CD14-positive monocyte (primary cell): ENCODE results near the gene ZDHHC9. TPM values are rescaled to one million over a fixed set of nuclear protein-coding genes. Genes with fewer than 3 reads are reported as not detected.

Experiments
- DNase-seq, 3 donors: peaks; one replicate each; pipeline ENCODE4 v3.0.0-alpha.2; 2011 to 2022
- H2AFZ ChIP-seq: 2 replicates; pipeline ENCODE4 v1.6.0; 2012; ENCODE audit warnings: mild to moderate bottlenecking, low read depth, low read length, inconsistent platforms; ENCODE audit not compliant: insufficient read depth, poor library complexity, severe bottlenecking
- H3K27ac ChIP-seq, 2 donors: 1 replicate in 1 of 2; 2 replicates in 1 of 2; pipeline ENCODE4 v1.5.1; 2012 to 2013; ENCODE audit warnings: low read length in 2 of 2, control low read depth in 1 of 2, inconsistent platforms in 1 of 2, low read depth in 1 of 2, mild to moderate bottlenecking in 1 of 2
- H3K27me3 ChIP-seq, 2 donors: one replicate each; pipeline versions ENCODE4 v1.6.0 to v1.6.1; 2011 to 2013; ENCODE audit warnings: low read length in 2 of 2; ENCODE audit not compliant: control insufficient read depth in 2 of 2, insufficient read depth in 2 of 2
- H3K36me3 ChIP-seq, 2 donors: replicated peaks in 1 of 2; 1 replicate in 1 of 2; 2 replicates in 1 of 2; pipeline versions ENCODE4 v1.5.1 to v1.6.1; 2012 to 2013; ENCODE audit warnings: low read length in 2 of 2, control low read depth in 1 of 2, inconsistent platforms in 1 of 2, mild to moderate bottlenecking in 1 of 2; ENCODE audit not compliant: insufficient read depth in 2 of 2, control insufficient read depth in 1 of 2
- H3K4me1 ChIP-seq, 2 donors: 1 replicate in 1 of 2; 2 replicates in 1 of 2; pipeline versions ENCODE4 v1.5.1 to v1.6.1; 2012 to 2013; ENCODE audit warnings: low read length in 2 of 2, control low read depth in 1 of 2, inconsistent platforms in 1 of 2, mild to moderate bottlenecking in 1 of 2, moderate library complexity in 1 of 2; ENCODE audit not compliant: insufficient read depth in 2 of 2, control insufficient read depth in 1 of 2
- H3K4me2 ChIP-seq: replicated peaks from 2 replicates; pipeline ENCODE3; 2012; ENCODE audit warnings: low read length, moderate library complexity, mild to moderate bottlenecking; ENCODE audit not compliant: poor library complexity, severe bottlenecking; ENCODE audit errors: extremely low read depth
- H3K4me3 ChIP-seq, 3 experiments: fragments of 200-600 bp in 1 of 3; sonication (generic) in 1 of 3; replicated peaks in 1 of 3; 1 replicate in 2 of 3; 2 replicates in 1 of 3; pipeline ENCODE4 v1.5.1; 2011 to 2013; ENCODE audit warnings: low read length in 3 of 3, mild to moderate bottlenecking in 3 of 3, control low read depth in 2 of 3, low read depth in 2 of 3, inconsistent platforms in 1 of 3, moderate library complexity in 1 of 3
- H3K79me2 ChIP-seq: 2 replicates; pipeline ENCODE4 v1.6.0; 2012; ENCODE audit warnings: mild to moderate bottlenecking, control low read depth, inconsistent platforms, low read length, moderate library complexity; ENCODE audit not compliant: insufficient read depth
- H3K9ac ChIP-seq: 2 replicates; pipeline ENCODE4 v1.6.0; 2017; ENCODE audit warnings: low read length, mild to moderate bottlenecking; ENCODE audit not compliant: insufficient read depth, poor library complexity, severe bottlenecking
- H3K9me3 ChIP-seq, 2 donors: replicated peaks in 1 of 2; 1 replicate in 1 of 2; 2 replicates in 1 of 2; pipeline versions ENCODE4 v1.5.1 to v1.6.1; 2012 to 2013; ENCODE audit warnings: low read length in 2 of 2, control low read depth in 1 of 2; ENCODE audit not compliant: control insufficient read depth in 1 of 2, insufficient read depth in 1 of 2
- H4K20me1 ChIP-seq: 2 replicates; pipeline ENCODE4 v1.6.0; 2012; ENCODE audit warnings: mild to moderate bottlenecking, low read length, control low read depth, moderate library complexity; ENCODE audit not compliant: insufficient read depth
- H3K27ac Mint-ChIP-seq, 7 donors: one replicate each; pipeline ENCODE4 v1.8.0; 2020; ENCODE audit warnings: mild to moderate bottlenecking in 7 of 7, mixed read lengths in 7 of 7, moderate library complexity in 6 of 7, inconsistent platforms in 2 of 7
- H3K27me3 Mint-ChIP-seq, 3 donors: one replicate each; pipeline ENCODE4 v1.8.0; 2021 to 2022; ENCODE audit warnings: low read depth in 3 of 3, mild to moderate bottlenecking in 3 of 3, mixed read lengths in 3 of 3, moderate library complexity in 3 of 3, inconsistent platforms in 1 of 3
- H3K36me3 Mint-ChIP-seq, 2 donors: one replicate each; pipeline ENCODE4 v1.8.0; 2020; ENCODE audit warnings: mixed read lengths in 2 of 2, inconsistent platforms in 1 of 2, mild to moderate bottlenecking in 1 of 2
- H3K4me1 Mint-ChIP-seq: one replicate; pipeline ENCODE4 v1.8.0; 2020; ENCODE audit warnings: mild to moderate bottlenecking, mixed read lengths
- H3K4me3 Mint-ChIP-seq, 2 donors: one replicate each; pipeline ENCODE4 v1.8.0; 2020; ENCODE audit warnings: mild to moderate bottlenecking in 2 of 2, mixed read lengths in 2 of 2, moderate library complexity in 1 of 2
- H3K9me3 Mint-ChIP-seq, 7 donors: one replicate each; pipeline ENCODE4 v1.8.0; 2020 to 2022; ENCODE audit warnings: mixed read lengths in 7 of 7, mild to moderate bottlenecking in 6 of 7, moderate library complexity in 6 of 7, inconsistent platforms in 2 of 7
- CTCF ChIP-seq: fragments of 200-600 bp; IDR thresholded peaks from one replicate; pipeline ENCODE4 v1.8.0; 2022; ENCODE audit warnings: antibody characterized with exemption, mild to moderate bottlenecking
- WGBS: methylation state at CpG from one replicate; pipeline ENCODE4 v1.1.5; 2013; ENCODE audit warnings: missing lambda C conversion rate; ENCODE audit not compliant: insufficient coverage; 5-methylcytosine and 5-hydroxymethylcytosine counted together
- intact Hi-C, 2 donors: fragments of 100-400 bp; cut with micrococcal nuclease; formaldehyde crosslinking; loops; one replicate each; pipeline versions ENCODE4 v1.15.0 to v1.15.1; 2023
- polyA plus RNA-seq, 3 donors: library from polyadenylated mRNA; depleted of rRNA in 1 of 3; unstranded in 2 of 3; stranded (reverse) in 1 of 3; fragments of 300-500 nt in 2 of 3; fragments of >200 nt in 1 of 3; fragmentation: Illumina TruSeq in 2 of 3; gene quantifications; 1 replicate in 2 of 3; 2 replicates in 1 of 3; pipeline ENCODE4 v1.2.3, GENCODE V29; 2012 to 2021

ZDHHC9 gene
- polyA plus RNA-seq, 3 donors = 1.5 to 2.8 (median 2.7) TPM

- H3K9me3 ChIP-seq = no peaks in the 10 kb centered on the region
- intact Hi-C loops = no loop called here
- no peak overlapping the region for H2AFZ ChIP-seq
- no peak overlapping the region for H3K9ac ChIP-seq
- no peaks in the 10 kb centered on the region for H3K27me3 ChIP-seq
- H3K4me2 ChIP-seq = no peak overlapping the region
- no peak for TF ChIP-seq CTCF
- peaks cover 0 to 3% (median 0%) of the 10 kb centered on the region in 7 donors for H3K9me3 Mint-ChIP-seq
- H3K4me1 Mint-ChIP-seq = peaks cover 38% of the 10 kb centered on the region
- no peaks in the 10 kb centered on the region for H3K36me3 ChIP-seq
- WGBS = no CpG with 5 or more reads among the region's 6 CpGs
- no peak for DNase-seq
- H3K4me3 Mint-ChIP-seq = no peak overlapping the region
- H3K27me3 Mint-ChIP-seq = peaks cover 0 to 5% (median 0%) of the 10 kb centered on the region in 3 donors
- H3K27ac ChIP-seq = no peak overlapping the region
- peak overlapping the region in 3 of 7 donors; percentile 37 to 54 (median 43) for H3K27ac Mint-ChIP-seq
- H3K79me2 ChIP-seq = no peaks in the 10 kb centered on the region
- no peak overlapping the region for H3K4me3 ChIP-seq
- peaks cover 34 to 38% of the 10 kb centered on the region in 2 donors for H3K4me1 ChIP-seq
- no peaks in the 10 kb centered on the region for H4K20me1 ChIP-seq
- H3K36me3 Mint-ChIP-seq = peaks cover 0 to 7% of the 10 kb centered on the region in 2 donors
Observed at GRCh38 chrX:129813662-129814368, 29.9 kb downstream of the ZDHHC9 start.

- DNase-seq = peak; percentile 48 to 72 (median 60)
- no peaks in the 10 kb centered on the region for H3K27me3 ChIP-seq
- no peak overlapping the region for H2AFZ ChIP-seq
- TF ChIP-seq CTCF = no peak
- no peaks in the 10 kb centered on the region for H3K36me3 ChIP-seq
- H4K20me1 ChIP-seq = no peaks in the 10 kb centered on the region
- intact Hi-C loops = loop anchor here in 1 of 2 donors (5.0 kb wide), 1 partner anchor 52 kb away; no protein-coding TSS in a partner anchor
- Mint-ChIP-seq H3K9me3 (no peaks in the 10 kb centered on the region), H3K4me3 (peak overlapping the region in 1 of 2 donors; percentile 35), H3K4me1 (peaks cover 52% of the 10 kb centered on the region), H3K27ac (peak overlapping the region; percentile 86 to 95 (median 92)), H3K27me3 (peaks cover 0 to 9% (median 0%) of the 10 kb centered on the region in 3 donors), H3K36me3 (peaks cover 3 to 10% of the 10 kb centered on the region in 2 donors)
- WGBS = no CpG with 5 or more reads among the region's 7 CpGs
- peak overlapping the region; percentile 46 to 82 for H3K27ac ChIP-seq
- H3K9ac ChIP-seq = no peak overlapping the region
- peak overlapping the region; percentile 20 for H3K4me2 ChIP-seq
- H3K79me2 ChIP-seq = no peaks in the 10 kb centered on the region
- H3K4me1 ChIP-seq = peaks cover 47 to 50% of the 10 kb centered on the region in 2 donors
- H3K9me3 ChIP-seq = no peaks in the 10 kb centered on the region
- peak overlapping the region in 1 of 3 experiments; percentile 32 for H3K4me3 ChIP-seq
Observed at GRCh38 chrX:129808829-129809796, 34.6 kb downstream of the ZDHHC9 start.
